HepG2 (cell line): ENCODE results near the gene ZFAND2A. TPM values are rescaled to one million over a fixed set of nuclear protein-coding genes. Genes with fewer than 3 reads are reported as not detected.
A peak's percentile ranks its signal among the peaks of the same experiment; 100 is the strongest.

Experiments
- ATAC-seq: fragments of 200-7000 bp; cut with Tn5 transposase; 3 replicates; pipeline ENCODE4 v1.9.1; 2020; ENCODE audit warnings: mild to moderate bottlenecking, moderate library complexity
- Bru-seq: library from RNA; stranded (reverse); fragments of 400-500 nt; gene quantifications from one replicate; lab custom pipeline; 2021; lab: Mats Ljungman, UMichigan
- BruChase-seq, 2 experiments: library from RNA; stranded (reverse); fragments of 400-500 nt; gene quantifications; one replicate each; lab custom pipeline; 2021; lab: Mats Ljungman, UMichigan
- BruUV-seq: library from RNA; stranded (reverse); fragments of 400-500 nt; replicated peaks from 2 replicates; lab custom pipeline; 2021; lab: Mats Ljungman, UMichigan
- CTCF ChIA-PET: fragments of 300-600 bp; formaldehyde crosslinking; extraction: SDS; loops from one replicate; lab custom pipeline; 2021; ENCODE audit warnings: low total read pairs, inconsistent platforms, low intra/inter-chr PET ratio; lab: Yijun Ruan, JAX
- POLR2A ChIA-PET: fragments of 350-600 bp; sonication (Branson Sonifier 250); formaldehyde crosslinking; loops from one replicate; lab custom pipeline; 2020; ENCODE audit warnings: antibody characterized with exemption, inconsistent platforms; lab: Yijun Ruan, JAX
- DNase-seq: peaks from one replicate; pipeline ENCODE4 v3.0.0-alpha.2; 2015; ENCODE audit warnings: low spot score
- FAIRE-seq: peaks from 3 replicates; lab custom pipeline; 2011; peaks lifted over from hg19 to GRCh38; lab: Jason Lieb, UNC
- H2AFZ ChIP-seq: one replicate; pipeline ENCODE4 v1.6.1; 2011; ENCODE audit warnings: low read length, inconsistent platforms
- H3K27ac ChIP-seq: fragments of 300-600 bp; 3 replicates; pipeline ENCODE4 v1.8.0; 2011; ENCODE audit warnings: mixed run types, mild to moderate bottlenecking, mixed read lengths, low read length, inconsistent platforms; ENCODE audit not compliant: insufficient read depth; ENCODE audit errors: extremely low read length
- H3K27me3 ChIP-seq, 2 experiments: fragments of 200-600 bp in 1 of 2; 2 replicates in 1 of 2; 3 replicates in 1 of 2; pipeline versions ENCODE4 v1.6.0 to v1.8.0; 2011; ENCODE audit warnings: low read length in 2 of 2, mild to moderate bottlenecking in 2 of 2, moderate library complexity in 2 of 2, inconsistent platforms in 1 of 2; ENCODE audit not compliant: insufficient read depth in 2 of 2, control insufficient read depth in 1 of 2
- H3K36me3 ChIP-seq, 2 experiments: fragments of 200-600 bp in 1 of 2; replicated peaks in 1 of 2; 2 replicates in 1 of 2; 3 replicates in 1 of 2; pipeline versions ENCODE4 v1.5.1 to v1.8.0; 2011; ENCODE audit warnings: low read length in 2 of 2, inconsistent platforms in 1 of 2; ENCODE audit not compliant: insufficient read depth in 2 of 2, control insufficient read depth in 1 of 2
- H3K4me1 ChIP-seq: 2 replicates; pipeline ENCODE4 v1.5.1; 2012; ENCODE audit warnings: low read length, inconsistent platforms; ENCODE audit not compliant: insufficient read depth
- H3K4me2 ChIP-seq: 2 replicates; pipeline ENCODE4 v1.6.0; 2011; ENCODE audit warnings: low read depth, low read length, inconsistent platforms
- H3K4me3 ChIP-seq, 3 experiments: fragments of 200-600 bp in 1 of 3; sonication (generic), shearing (Covaris generic) in 1 of 3; replicated peaks in 1 of 3; 2 replicates each; pipeline ENCODE4 v1.5.1; 2011 to 2016; ENCODE audit warnings: low read length in 3 of 3, inconsistent platforms in 2 of 3, low read depth in 2 of 3, mild to moderate bottlenecking in 2 of 3, control low read depth in 1 of 3, mixed read lengths in 1 of 3; ENCODE audit not compliant: insufficient read depth in 1 of 3
- H3K79me2 ChIP-seq: one replicate; pipeline ENCODE4 v1.6.1; 2011; ENCODE audit warnings: low read length, inconsistent platforms; ENCODE audit not compliant: insufficient read depth
- H3K9ac ChIP-seq: 2 replicates; pipeline ENCODE4 v1.6.0; 2011; ENCODE audit warnings: mild to moderate bottlenecking, low read depth, low read length, inconsistent platforms; ENCODE audit not compliant: insufficient read depth
- H3K9me3 ChIP-seq: 2 replicates; pipeline ENCODE4 v1.5.1; 2012; ENCODE audit warnings: mild to moderate bottlenecking, low read length
- H4K20me1 ChIP-seq: 2 replicates; pipeline ENCODE4 v1.6.0; 2011; ENCODE audit warnings: inconsistent platforms, mild to moderate bottlenecking, low read length, moderate library complexity; ENCODE audit not compliant: insufficient read depth
- AGO2 ChIP-seq: fragments of 200-400 bp; formaldehyde crosslinking; optimal IDR thresholded peaks from 2 replicates; pipeline ENCODE3; 2017; ENCODE audit warnings: mild to moderate bottlenecking, low read depth, low read length, moderate library complexity
- CBX5 ChIP-seq: sonication (generic); formaldehyde crosslinking; IDR thresholded peaks from 2 replicates; pipeline ENCODE4 v1.4.0; 2020; ENCODE audit warnings: missing genetic modification reagents, borderline replicate concordance
- CEBPB ChIP-seq: IDR thresholded peaks from 2 replicates; pipeline ENCODE4 v1.6.1; 2011; ENCODE audit warnings: low read depth, low read length, improper control_type of control experiment, borderline replicate concordance
- HNRNPH1 ChIP-seq: fragments of 200-400 bp; formaldehyde crosslinking; optimal IDR thresholded peaks from 2 replicates; pipeline ENCODE3; 2017; ENCODE audit warnings: mild to moderate bottlenecking, low read depth, low read length
- NFYC ChIP-seq: IDR thresholded peaks from 2 replicates; pipeline ENCODE4 v1.6.1; 2016; ENCODE audit warnings: missing genetic modification reagents, missing compliant biosample characterization
- RFX5 ChIP-seq: IDR thresholded peaks from 2 replicates; pipeline ENCODE4 v1.6.1; 2011; ENCODE audit warnings: low read depth, low read length, improper control_type of control experiment
- U2AF2 ChIP-seq: fragments of 200-400 bp; formaldehyde crosslinking; IDR thresholded peaks from 2 replicates; pipeline ENCODE4 v1.6.1; 2017; ENCODE audit warnings: low read depth, mild to moderate bottlenecking, low read length
- ZNF432 ChIP-seq: sonication (generic); formaldehyde crosslinking; IDR thresholded peaks from 2 replicates; pipeline ENCODE4 v1.5.0; 2020; ENCODE audit warnings: missing genetic modification reagents, mild to moderate bottlenecking, borderline replicate concordance
- ZNF607 ChIP-seq: sonication (generic); formaldehyde crosslinking; IDR thresholded peaks from 2 replicates; pipeline ENCODE4 v1.5.1; 2020; ENCODE audit warnings: missing genetic modification reagents, mild to moderate bottlenecking, borderline replicate concordance
- ZNF619 ChIP-seq: sonication (generic); formaldehyde crosslinking; IDR thresholded peaks from 2 replicates; pipeline ENCODE4 v1.4.0; 2020; ENCODE audit warnings: mild to moderate bottlenecking, missing genetic modification reagents
- ZNF792 ChIP-seq: IDR thresholded peaks from 2 replicates; pipeline ENCODE4 v1.6.1; 2016
- ZSCAN22 ChIP-seq: sonication (generic); formaldehyde crosslinking; IDR thresholded peaks from 2 replicates; pipeline ENCODE4 v1.4.0; 2020; ENCODE audit warnings: mild to moderate bottlenecking, missing genetic modification reagents
- WGBS: methylation state at CpG from one replicate; pipeline ENCODE4 v1.1.6; 2017; ENCODE audit warnings: low lambda C conversion rate; 5-methylcytosine and 5-hydroxymethylcytosine counted together
- in situ Hi-C: cut with HindIII; loops from 2 replicates; pipeline ENCODE4 v1.10.0; 2017; ENCODE audit warnings: low pct_unique_long_range_greater_than_20kb; ENCODE audit not compliant: extremely low pct_ligation_motif_present
- intact Hi-C: fragments of 100-400 bp; cut with micrococcal nuclease; formaldehyde crosslinking; loops from one replicate; pipeline ENCODE4 v1.10.0; 2022; ENCODE audit not compliant: unreplicated experiment
- long read RNA-seq, 2 experiments: library from RNA in 1 of 2; library from polyadenylated mRNA in 1 of 2; stranded (forward) in 1 of 2; unstranded in 1 of 2; transcript quantifications; one replicate each; pipeline ENCODE4 v2.0.0, GENCODE V29; 2019 to 2022
- polyA minus RNA-seq, 3 experiments: library from RNA; depleted of rRNA, polyadenylated mRNA; stranded (reverse); fragments of >200 nt; gene quantifications; 2 replicates each; pipeline ENCODE4 v1.2.3, GENCODE V29; 2011; ENCODE audit warnings: low replicate concordance in 1 of 3
- polyA plus RNA-seq, 8 experiments: library from polyadenylated mRNA; depleted of rRNA in 3 of 8; stranded (reverse) in 7 of 8; unstranded in 1 of 8; fragments of >200 nt; fragmentation: Illumina TruSeq in 4 of 8; extraction: Trizol in 4 of 8; gene quantifications; 2 replicates each; pipeline versions ENCODE4 v1.2.1 to v1.2.3, GENCODE V29; 2011 to 2016; ENCODE audit warnings: low read depth in 4 of 8, missing spikeins in 1 of 8, mixed read lengths in 1 of 8; ENCODE audit not compliant: insufficient read depth in 1 of 8
- total RNA-seq, 5 experiments: library from RNA; depleted of rRNA; stranded (reverse); fragments of >200 nt; fragmentation: Illumina TruSeq; extraction: Trizol; gene quantifications; 2 replicates each; pipeline ENCODE4 v1.2.3, GENCODE V29; 2016; ENCODE audit warnings: low read depth in 1 of 5
- TF ChIP-seq, protein P1 (sequence below): sonication (generic); formaldehyde crosslinking; IDR thresholded peaks from 2 replicates; pipeline ENCODE4 v1.9.0; 2022; ENCODE audit warnings: missing genetic modification reagents, mild to moderate bottlenecking, borderline replicate concordance

The ZFAND2A gene, protein sequence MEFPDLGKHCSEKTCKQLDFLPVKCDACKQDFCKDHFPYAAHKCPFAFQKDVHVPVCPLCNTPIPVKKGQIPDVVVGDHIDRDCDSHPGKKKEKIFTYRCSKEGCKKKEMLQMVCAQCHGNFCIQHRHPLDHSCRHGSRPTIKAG
- 140 and 171 TPM in 2 replicates for total RNA-seq (2016; rRNA removed; fragmentation: Illumina TruSeq; extraction: Trizol)
- 81.0 and 93.7 TPM in 2 replicates for total RNA-seq (2016; cell fraction: cytosol; rRNA removed; fragmentation: Illumina TruSeq; extraction: Trizol; ENCODE audit: low read depth)
- 144 and 177 TPM in 2 replicates for total RNA-seq (2016; cell fraction: insoluble cytoplasmic fraction; rRNA removed; fragmentation: Illumina TruSeq; extraction: Trizol)
- 105 and 123 TPM in 2 replicates for total RNA-seq (2016; cell fraction: membrane; rRNA removed; fragmentation: Illumina TruSeq; extraction: Trizol)
- 76.5 and 85.9 TPM in 2 replicates for total RNA-seq (2016; cell fraction: nucleus; rRNA removed; fragmentation: Illumina TruSeq; extraction: Trizol)
- 153 and 155 TPM in 2 replicates for polyA plus RNA-seq (2011; rRNA removed)
- 116 and 139 TPM in 2 replicates for polyA plus RNA-seq (2011; cell fraction: cytosol; rRNA removed)
- polyA plus RNA-seq (2011; cell fraction: nucleus; rRNA removed), result 105 and 133 TPM in 2 replicates
- 91.5 and 117 TPM in 2 replicates for polyA plus RNA-seq (2012)
- polyA plus RNA-seq (2016; cell fraction: cytosol; fragmentation: Illumina TruSeq; extraction: Trizol; ENCODE audit: low read depth), result 71.0 and 75.6 TPM in 2 replicates
- 158 and 167 TPM in 2 replicates for polyA plus RNA-seq (2016; cell fraction: insoluble cytoplasmic fraction; fragmentation: Illumina TruSeq; extraction: Trizol; ENCODE audit: low read depth)
- 89.5 and 100 TPM in 2 replicates for polyA plus RNA-seq (2016; cell fraction: membrane; fragmentation: Illumina TruSeq; extraction: Trizol; ENCODE audit: low read depth)
- polyA plus RNA-seq (2016; cell fraction: nucleus; fragmentation: Illumina TruSeq; extraction: Trizol; ENCODE audit: insufficient read depth, low read depth), result 146 and 157 TPM in 2 replicates
- 24.9 and 155 TPM in 2 replicates for polyA minus RNA-seq (2011; rRNA and poly(A)+ RNA removed; ENCODE audit: low replicate concordance)
- polyA minus RNA-seq (2011; cell fraction: cytosol; rRNA and poly(A)+ RNA removed), result 40.2 and 55.3 TPM in 2 replicates
- polyA minus RNA-seq (2011; cell fraction: nucleus; rRNA and poly(A)+ RNA removed), result 50.2 and 66.8 TPM in 2 replicates
- Bru-seq, nascent RNA, result percentile 84 among the genes with signal in this experiment
- BruChase-seq, experiment 1, labeled RNA remaining after a 6-hour chase, result percentile 88 among the genes with signal in this experiment
- BruChase-seq, experiment 2, labeled RNA remaining after a 2-hour chase, result percentile 85 among the genes with signal in this experiment
- long read RNA-seq, experiment 1, transcript ZFAND2A-201 (5 exons, 860 nt), result major isoform, 64 of 75 reads
- long read RNA-seq, experiment 1, partial matches to known transcripts, result 5 of 75 reads
- long read RNA-seq, experiment 1, other reads (novel, unspliced or antisense), result 5 of 75 reads
- long read RNA-seq, experiment 2, transcript ZFAND2A-201 (5 exons, 860 nt), result major isoform, 108 of 149 reads
- long read RNA-seq, experiment 2, partial matches to known transcripts, result 12 of 149 reads
- long read RNA-seq, experiment 2, other reads (novel, unspliced or antisense), result 25 of 149 reads

DNA sequence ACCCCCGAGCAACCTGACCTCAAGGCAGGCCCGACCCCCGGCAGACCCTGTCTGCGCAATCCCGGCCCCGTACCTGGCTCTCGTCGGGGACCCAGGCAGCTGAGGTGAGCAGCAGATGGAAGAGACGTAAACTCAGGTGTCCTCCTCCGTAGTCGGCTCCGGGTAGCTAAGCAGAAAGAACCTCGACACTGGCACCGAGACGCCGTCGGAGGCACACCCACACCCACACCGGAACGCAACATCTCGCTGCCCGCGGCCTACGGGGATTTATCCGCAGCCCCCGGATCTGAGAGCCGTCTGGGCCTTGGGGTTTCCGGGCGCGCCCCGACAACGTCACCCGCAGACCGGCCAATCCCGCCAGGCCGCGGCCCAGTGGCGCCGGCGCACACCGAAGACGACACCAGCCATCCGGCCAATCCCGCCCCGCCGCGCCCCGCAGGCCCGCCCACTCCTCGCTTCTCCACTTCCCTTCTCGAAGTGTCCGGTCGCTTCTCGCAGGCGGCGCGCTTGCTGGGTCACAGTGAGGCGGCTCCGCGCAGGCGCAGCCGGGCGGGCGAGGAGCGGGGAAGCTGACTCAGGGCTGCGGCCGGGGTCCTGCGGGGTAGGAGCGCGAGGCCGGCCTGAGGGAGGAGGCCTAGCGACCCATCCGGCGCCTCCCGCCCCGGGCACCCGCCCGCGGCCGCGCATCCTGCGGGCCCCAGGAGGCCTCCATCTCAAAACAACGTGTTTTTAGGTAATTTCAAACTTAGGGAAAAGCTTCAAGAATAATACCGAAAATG is at the start of gene ZFAND2A:
Gene ZFAND2A, minus strand, starts transcription at position 306 of the 779 bp plus-strand sequence. CDS start 1,984 bp downstream, outside the sequence.
- Histone ChIP-seq H3K79me2 (peaks cover 45% of the 10 kb centered on the region), H3K4me3 (peak within 1 kb of the TSS; percentile 73 to 100 (median 97)), H2AFZ (no peak within 1 kb of the TSS), H3K27ac (peak within 1 kb of the TSS; percentile 92), H4K20me1 (no peaks in the 10 kb centered on the region), H3K4me2 (peak within 1 kb of the TSS; percentile 92), H3K9me3 (no peaks in the 10 kb centered on the region), H3K9ac (peak within 1 kb of the TSS; percentile 97), H3K27me3 (no peaks in the 10 kb centered on the region; a peak in 1 of 5 replicates), H3K4me1 (peaks cover 44% of the 10 kb centered on the region), H3K36me3 (peaks cover 7 to 23% of the 10 kb centered on the region in 2 experiments)
- DNase-seq (peak; percentile 92), FAIRE-seq (no peak), ATAC-seq (peak; percentile 71)
- in situ Hi-C loops, result loop anchor here (5.0 kb wide), 1 partner anchor 73 kb away; the partner anchor contains the start of gene GPER1
- BruUV-seq, result no TSS peak
- POLR2A ChIA-PET, result interaction anchor here (0.6 to 2.5 kb wide), 12 partner anchors 9 to 184 kb away, joined by 3 to 27 read pairs (median 3); partner anchors contain the start of genes COX19 and GPER1
- WGBS, result 1% methylated on average over 22 of the region's 83 CpGs
- CTCF ChIA-PET, result no interaction called here
- intact Hi-C loops, result no loop called here
- TF ChIP-seq ZNF619 (CRISPR knock-in tag), result no peak
- TF ChIP-seq ZSCAN22 (CRISPR knock-in tag), result peak; percentile 91
- TF ChIP-seq ZNF607 (CRISPR knock-in tag), result peak; percentile 65; the same call in 1 of the 2 replicates
- TF ChIP-seq HNRNPH1, result no peak
- TF ChIP-seq ZNF432 (CRISPR knock-in tag), result no peak
- TF ChIP-seq NFYC (CRISPR knock-in tag), result peak; percentile 97
- TF ChIP-seq AGO2, result peak; percentile 91
- TF ChIP-seq, protein P1, sequence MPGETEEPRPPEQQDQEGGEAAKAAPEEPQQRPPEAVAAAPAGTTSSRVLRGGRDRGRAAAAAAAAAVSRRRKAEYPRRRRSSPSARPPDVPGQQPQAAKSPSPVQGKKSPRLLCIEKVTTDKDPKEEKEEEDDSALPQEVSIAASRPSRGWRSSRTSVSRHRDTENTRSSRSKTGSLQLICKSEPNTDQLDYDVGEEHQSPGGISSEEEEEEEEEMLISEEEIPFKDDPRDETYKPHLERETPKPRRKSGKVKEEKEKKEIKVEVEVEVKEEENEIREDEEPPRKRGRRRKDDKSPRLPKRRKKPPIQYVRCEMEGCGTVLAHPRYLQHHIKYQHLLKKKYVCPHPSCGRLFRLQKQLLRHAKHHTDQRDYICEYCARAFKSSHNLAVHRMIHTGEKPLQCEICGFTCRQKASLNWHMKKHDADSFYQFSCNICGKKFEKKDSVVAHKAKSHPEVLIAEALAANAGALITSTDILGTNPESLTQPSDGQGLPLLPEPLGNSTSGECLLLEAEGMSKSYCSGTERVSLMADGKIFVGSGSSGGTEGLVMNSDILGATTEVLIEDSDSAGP (CRISPR knock-in tag), result peak; percentile 70
- no peak for TF ChIP-seq U2AF2
- 0 out of 2 replicates have a peak, but pooled peaks have one; percentile 45 for TF ChIP-seq ZNF792 (CRISPR knock-in tag)
- TF ChIP-seq RFX5, result 0 out of 2 replicates have a peak, but pooled peaks have one; percentile 12
- 0 out of 2 replicates have a peak, but pooled peaks have one; percentile 16 for TF ChIP-seq CBX5 (CRISPR knock-in tag)
- TF ChIP-seq CEBPB, result no peak
